H9 (cell line): ENCODE data around the gene DSE. TPM values are rescaled to one million over a fixed set of nuclear protein-coding genes. Genes with fewer than 3 reads are reported as not detected.

Experiments used
- DNase-seq: peaks from one replicate; pipeline ENCODE4 v3.0.0-alpha.2; 2017
- H2AFZ ChIP-seq: one replicate; pipeline ENCODE4 v1.6.1; 2013; ENCODE audit warnings: mild to moderate bottlenecking, low read length, control low read depth, moderate library complexity
- H2AK5ac ChIP-seq: 2 replicates; pipeline ENCODE4 v1.6.1; 2013; ENCODE audit warnings: low read length, control low read depth, mixed read lengths; ENCODE audit not compliant: insufficient read length
- H2BK120ac ChIP-seq: one replicate; pipeline ENCODE4 v1.6.1; 2013; ENCODE audit warnings: low read depth, mild to moderate bottlenecking, low read length, control low read depth, inconsistent platforms; ENCODE audit not compliant: poor library complexity, severe bottlenecking
- H2BK12ac ChIP-seq: 2 replicates; pipeline ENCODE4 v1.6.1; 2013; ENCODE audit warnings: low read length, control low read depth, mixed read lengths, low read depth; ENCODE audit not compliant: insufficient read length
- H2BK15ac ChIP-seq: 2 replicates; pipeline ENCODE4 v1.6.1; 2013; ENCODE audit warnings: low read depth, low read length, control low read depth
- H2BK20ac ChIP-seq: one replicate; pipeline ENCODE4 v1.6.1; 2013; ENCODE audit warnings: low read depth, mild to moderate bottlenecking, low read length, control low read depth, inconsistent platforms; ENCODE audit not compliant: poor library complexity, severe bottlenecking
- H2BK5ac ChIP-seq: 2 replicates; pipeline ENCODE4 v1.6.1; 2013; ENCODE audit warnings: low read length, control low read depth, mixed read lengths; ENCODE audit not compliant: insufficient read length
- H3K14ac ChIP-seq: 2 replicates; pipeline ENCODE4 v1.6.1; 2013; ENCODE audit warnings: low read length, control low read depth; ENCODE audit not compliant: insufficient read depth
- H3K18ac ChIP-seq: 2 replicates; pipeline ENCODE4 v1.6.1; 2013; ENCODE audit warnings: low read depth, mild to moderate bottlenecking, mixed read lengths, low read length, control low read depth; ENCODE audit not compliant: insufficient read length
- H3K23ac ChIP-seq: 2 replicates; pipeline ENCODE4 v1.6.1; 2013; ENCODE audit warnings: low read length, control low read depth, mixed read lengths, low read depth; ENCODE audit not compliant: insufficient read length
- H3K23me2 ChIP-seq: 2 replicates; pipeline ENCODE4 v1.6.1; 2013; ENCODE audit warnings: low read depth, mild to moderate bottlenecking, mixed read lengths, low read length, control low read depth; ENCODE audit not compliant: insufficient read length, poor library complexity, severe bottlenecking
- H3K27ac ChIP-seq: 2 replicates; pipeline ENCODE4 v1.5.1; 2013; ENCODE audit warnings: low read length, control low read depth, mixed read lengths, low read depth; ENCODE audit not compliant: insufficient read length
- H3K27me3 ChIP-seq: 2 replicates; pipeline ENCODE4 v1.6.1; 2013; ENCODE audit warnings: low read length, control low read depth, inconsistent platforms; ENCODE audit not compliant: insufficient read depth
- H3K4ac ChIP-seq: 2 replicates; pipeline ENCODE4 v1.6.1; 2013; ENCODE audit warnings: low read depth, mild to moderate bottlenecking, control low read depth, inconsistent platforms, low read length, moderate library complexity
- H3K4me1 ChIP-seq: 2 replicates; pipeline ENCODE4 v1.6.1; 2013; ENCODE audit warnings: low read length, control low read depth, inconsistent platforms; ENCODE audit not compliant: insufficient read depth
- H3K4me2 ChIP-seq: 2 replicates; pipeline ENCODE4 v1.6.1; 2013; ENCODE audit warnings: low read length, control low read depth, mixed read lengths; ENCODE audit not compliant: insufficient read length, insufficient read depth
- H3K56ac ChIP-seq: 2 replicates; pipeline ENCODE4 v1.6.1; 2013; ENCODE audit warnings: low read depth, mild to moderate bottlenecking, mixed read lengths, low read length, control low read depth; ENCODE audit not compliant: insufficient read length
- H3K79me1 ChIP-seq: 2 replicates; pipeline ENCODE4 v1.6.1; 2013; ENCODE audit warnings: low read depth, mild to moderate bottlenecking, moderate library complexity, low read length, control low read depth, inconsistent platforms; ENCODE audit not compliant: insufficient read depth, poor library complexity, severe bottlenecking
- H3K79me2 ChIP-seq: 2 replicates; pipeline ENCODE4 v1.6.1; 2013; ENCODE audit warnings: low read length, control low read depth, inconsistent platforms; ENCODE audit not compliant: insufficient read depth
- H3K9ac ChIP-seq: 2 replicates; pipeline ENCODE4 v1.6.1; 2013; ENCODE audit warnings: low read length, control low read depth, mixed read lengths; ENCODE audit not compliant: insufficient read length; ENCODE audit errors: extremely low read depth
- H3K9me3 ChIP-seq: one replicate; pipeline ENCODE4 v1.6.1; 2013; ENCODE audit warnings: low read depth, low read length, inconsistent platforms; ENCODE audit not compliant: control insufficient read depth
- H3T11ph ChIP-seq: one replicate; pipeline ENCODE4 v1.6.1; 2013; ENCODE audit warnings: mild to moderate bottlenecking, low read length, control low read depth, inconsistent platforms
- H4K20me1 ChIP-seq: one replicate; pipeline ENCODE4 v1.6.1; 2013; ENCODE audit not compliant: control insufficient read depth, insufficient read length, insufficient read depth
- H4K5ac ChIP-seq: 2 replicates; pipeline ENCODE4 v1.6.1; 2013; ENCODE audit warnings: low read depth, mild to moderate bottlenecking, mixed read lengths, low read length, control low read depth; ENCODE audit not compliant: insufficient read length
- H4K8ac ChIP-seq: replicated peaks from 2 replicates; pipeline ENCODE4 v1.6.1; 2013; ENCODE audit warnings: low read length, control low read depth, mixed read lengths, low read depth; ENCODE audit not compliant: insufficient read length
- H4K91ac ChIP-seq: 2 replicates; pipeline ENCODE4 v1.6.1; 2013; ENCODE audit warnings: low read depth, mild to moderate bottlenecking, moderate library complexity, mixed read lengths, low read length, control low read depth; ENCODE audit not compliant: insufficient read length
- H3K27ac Mint-ChIP-seq, 3 experiments: 2 replicates in 2 of 3; 3 replicates in 1 of 3; pipeline ENCODE4 v1.8.0; 2020 to 2021; ENCODE audit warnings: mixed read lengths in 3 of 3, mild to moderate bottlenecking in 1 of 3, moderate library complexity in 1 of 3
- H3K27me3 Mint-ChIP-seq: 2 replicates; pipeline ENCODE4 v1.8.0; 2021; ENCODE audit warnings: low read depth, mild to moderate bottlenecking, moderate library complexity, mixed read lengths
- H3K36me3 Mint-ChIP-seq, 3 experiments: 2 replicates in 2 of 3; 3 replicates in 1 of 3; pipeline ENCODE4 v1.8.0; 2020 to 2021; ENCODE audit warnings: low read depth in 3 of 3, mixed read lengths in 3 of 3; ENCODE audit not compliant: insufficient read depth in 1 of 3
- H3K4me1 Mint-ChIP-seq, 2 experiments: 2 replicates each; pipeline ENCODE4 v1.8.0; 2020; ENCODE audit warnings: mixed read lengths in 2 of 2
- H3K4me3 Mint-ChIP-seq, 2 experiments: 2 replicates in 1 of 2; 3 replicates in 1 of 2; pipeline ENCODE4 v1.8.0; 2020 to 2021; ENCODE audit warnings: mild to moderate bottlenecking in 2 of 2, mixed read lengths in 2 of 2, moderate library complexity in 1 of 2
- H3K9me3 Mint-ChIP-seq, 2 experiments: 2 replicates in 1 of 2; 3 replicates in 1 of 2; pipeline ENCODE4 v1.8.0; 2020; ENCODE audit warnings: mild to moderate bottlenecking in 2 of 2, mixed read lengths in 2 of 2, moderate library complexity in 1 of 2
- CTCF ChIP-seq: fragments of 200-600 bp; sonication (generic); conservative IDR thresholded peaks from 3 replicates; pipeline ENCODE4 v1.8.0; 2021; ENCODE audit warnings: antibody characterized with exemption, mild to moderate bottlenecking
- WGBS: extraction: QIAGEN DNeasy Blood & Tissue Kit; methylation state at CpG from one replicate; pipeline ENCODE4 v1.1.7; 2013; ENCODE audit warnings: missing lambda C conversion rate, low lambda C conversion rate, mixed read lengths; ENCODE audit not compliant: insufficient read length; ENCODE audit errors: extremely low coverage; 5-methylcytosine and 5-hydroxymethylcytosine counted together
- total RNA-seq: library from RNA; stranded (reverse); gene quantifications from 2 replicates; pipeline ENCODE4 v1.2.1, GENCODE V29; 2021

DSE gene
- total RNA-seq, 1 experiment from 2014 or later: 45.6 TPM

GRCh38 chr6:116463301-116463700 is 92.6 kb downstream of the DSE start:
- Mint-ChIP-seq H3K4me1 (peaks cover 16 to 27% of the 10 kb centered on the region in 2 experiments), H3K27ac (no peak overlapping the region), H3K4me3 (no peak overlapping the region), H3K9me3 (no peaks in the 10 kb centered on the region), H3K36me3 (no peaks in the 10 kb centered on the region), H3K27me3 (peaks cover 55% of the 10 kb centered on the region)
- Histone ChIP-seq H3T11ph (no peak overlapping the region), H3K18ac (no peak overlapping the region), H3K23me2 (peaks cover 6% of the 10 kb centered on the region), H2BK20ac (no peak overlapping the region), H2BK12ac (no peak overlapping the region), H3K4me1 (peaks cover 2% of the 10 kb centered on the region; the same call in 1 of the 2 replicates), H3K14ac (no peak overlapping the region), H3K9me3 (no peaks in the 10 kb centered on the region), H3K9ac (no peak overlapping the region), H4K8ac (no peak overlapping the region), H4K5ac (no peak overlapping the region), H3K79me2 (no peaks in the 10 kb centered on the region), H2BK120ac (no peak overlapping the region), H3K79me1 (no peaks in the 10 kb centered on the region), H2BK15ac (no peak overlapping the region), H2AK5ac (no peak overlapping the region), H3K4me2 (no peak overlapping the region), H3K27me3 (peaks cover 7% of the 10 kb centered on the region; the same call in 1 of the 2 replicates), H3K27ac (no peak overlapping the region), H2AFZ (no peak overlapping the region), H3K4ac (no peak overlapping the region), H4K20me1 (no peaks in the 10 kb centered on the region), H3K56ac (no peak overlapping the region), H4K91ac (no peak overlapping the region), H3K23ac (no peak overlapping the region), H2BK5ac (no peak overlapping the region)
- WGBS: no CpG with 5 or more reads among the region's 4 CpGs
- DNase-seq: no peak
- TF ChIP-seq CTCF: no peak
